Measurements from ENCODE around the gene SYNM. TPM values are rescaled to one million over a fixed set of nuclear protein-coding genes. Genes with fewer than 3 reads are reported as not detected.

The SYNM gene
- total RNA-seq, 1 experiment from 2014 or later, result 2.6 TPM

DNA sequence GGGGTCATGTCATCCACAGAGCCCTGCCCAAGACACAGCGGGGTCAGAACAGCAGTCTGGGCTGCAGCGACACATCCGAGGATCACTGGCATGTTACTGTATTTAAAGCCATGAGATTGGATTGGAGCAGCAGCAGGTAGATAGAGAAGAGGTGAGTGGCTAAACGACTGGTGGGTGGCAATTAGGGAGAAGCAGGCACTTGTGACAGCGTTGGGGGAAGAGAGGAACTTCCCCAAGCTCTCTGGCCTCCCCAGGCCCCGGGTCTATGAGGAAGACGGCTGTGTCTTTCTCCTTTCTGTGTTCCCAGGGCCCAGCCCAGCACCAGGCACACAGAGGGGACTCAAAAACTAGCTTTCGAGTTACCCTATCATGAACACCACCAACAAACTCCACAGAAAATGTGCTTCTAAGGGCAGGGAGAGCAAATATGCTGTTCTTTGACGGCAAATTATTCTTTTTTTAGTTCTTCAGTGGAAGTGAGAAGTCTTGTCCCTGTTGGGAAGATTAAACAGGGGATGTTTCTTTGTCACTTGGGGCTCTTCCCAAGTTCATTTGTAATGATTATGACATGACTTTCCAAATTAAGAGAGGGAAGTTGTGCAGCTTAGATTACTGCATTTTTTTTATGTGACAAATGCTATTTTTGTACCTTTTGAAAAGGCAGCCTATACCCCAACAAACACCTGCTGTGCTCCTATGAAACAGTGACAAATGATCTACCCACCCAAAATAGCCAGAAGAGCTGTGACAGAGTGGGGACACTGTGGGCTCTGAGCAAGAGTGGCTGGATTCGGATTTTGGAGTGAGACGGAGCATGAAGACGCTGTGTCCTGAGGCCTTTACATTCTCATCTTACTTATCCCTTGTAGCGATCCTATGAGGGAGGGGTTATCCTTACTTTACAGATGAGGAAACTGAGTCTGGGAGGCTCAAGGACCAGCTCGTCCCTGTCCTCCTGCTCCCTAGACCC lies 7.2 kb upstream of the SYNM start:
- Histone ChIP-seq H3K9me3 (ENCODE audit: low read depth, low read length, poor library complexity, severe bottlenecking) (no peaks in the 10 kb centered on the region), H3K27ac (ENCODE audit: low read depth, low read length, poor library complexity, severe bottlenecking) (no peak overlapping the region), H3K4me1 (ENCODE audit: insufficient read depth, low read length, poor library complexity, severe bottlenecking) (no peaks in the 10 kb centered on the region), H3K4me3 (ENCODE audit: low read depth, low read length, poor library complexity, severe bottlenecking) (no peak overlapping the region), H3K36me3 (ENCODE audit: insufficient read depth, low read length, poor library complexity, severe bottlenecking) (no peaks in the 10 kb centered on the region), H3K27me3 (replicated peaks; ENCODE audit: insufficient read depth, low read depth, low read length, poor library complexity) (peaks cover 7% of the 10 kb centered on the region)
- BruUV-seq (replicated peaks), result no TSS peak
- CTCF ChIA-PET, result interaction anchor here (0.7 kb wide), 1 partner anchor 287 kb away, joined by 3 read pairs; no protein-coding TSS in a partner anchor
- POLR2A ChIA-PET (ENCODE audit: low non-redundant PET), result no interaction called here
- no peak for DNase-seq (ENCODE audit: low spot score)
- TF ChIP-seq, protein P1, sequence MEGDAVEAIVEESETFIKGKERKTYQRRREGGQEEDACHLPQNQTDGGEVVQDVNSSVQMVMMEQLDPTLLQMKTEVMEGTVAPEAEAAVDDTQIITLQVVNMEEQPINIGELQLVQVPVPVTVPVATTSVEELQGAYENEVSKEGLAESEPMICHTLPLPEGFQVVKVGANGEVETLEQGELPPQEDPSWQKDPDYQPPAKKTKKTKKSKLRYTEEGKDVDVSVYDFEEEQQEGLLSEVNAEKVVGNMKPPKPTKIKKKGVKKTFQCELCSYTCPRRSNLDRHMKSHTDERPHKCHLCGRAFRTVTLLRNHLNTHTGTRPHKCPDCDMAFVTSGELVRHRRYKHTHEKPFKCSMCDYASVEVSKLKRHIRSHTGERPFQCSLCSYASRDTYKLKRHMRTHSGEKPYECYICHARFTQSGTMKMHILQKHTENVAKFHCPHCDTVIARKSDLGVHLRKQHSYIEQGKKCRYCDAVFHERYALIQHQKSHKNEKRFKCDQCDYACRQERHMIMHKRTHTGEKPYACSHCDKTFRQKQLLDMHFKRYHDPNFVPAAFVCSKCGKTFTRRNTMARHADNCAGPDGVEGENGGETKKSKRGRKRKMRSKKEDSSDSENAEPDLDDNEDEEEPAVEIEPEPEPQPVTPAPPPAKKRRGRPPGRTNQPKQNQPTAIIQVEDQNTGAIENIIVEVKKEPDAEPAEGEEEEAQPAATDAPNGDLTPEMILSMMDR (conservative IDR thresholded peaks at IDR 0.05; ENCODE audit: low read depth, low read length), result no peak
- no peak for TF ChIP-seq EZH2 (IDR thresholded peaks at IDR 0.05; ENCODE audit: borderline replicate concordance, low read depth, low read length, poor library complexity, severe bottlenecking)
- intact Hi-C loops (cut with micrococcal nuclease; ENCODE audit: unreplicated experiment), result no loop called here

DNA sequence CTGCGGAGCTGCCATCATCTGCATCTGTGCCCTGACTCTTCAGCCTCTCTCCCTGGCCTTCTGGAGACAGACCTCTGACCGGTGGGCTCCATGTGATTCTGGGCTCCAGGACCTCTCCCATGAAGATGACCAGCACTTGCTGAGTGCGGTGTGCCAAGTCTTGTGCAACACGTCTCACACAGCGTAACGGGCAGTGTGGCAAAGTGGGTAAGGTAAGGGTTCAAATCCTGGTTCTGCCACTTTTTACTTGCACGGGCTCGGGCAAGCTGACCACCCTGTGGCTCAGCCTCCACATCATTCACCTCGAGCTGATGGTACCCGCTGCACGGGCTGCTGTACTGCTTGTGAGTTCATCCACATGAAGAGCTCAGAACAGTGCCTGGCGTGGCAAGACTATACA lies 6.5 kb upstream of the SYNM start:
- Histone ChIP-seq H3K4me3 (ENCODE audit: low read depth, low read length, poor library complexity, severe bottlenecking) (no peak overlapping the region), H3K4me1 (ENCODE audit: insufficient read depth, low read length, poor library complexity, severe bottlenecking) (no peaks in the 10 kb centered on the region), H3K27ac (ENCODE audit: low read depth, low read length, poor library complexity, severe bottlenecking) (no peak overlapping the region), H3K9me3 (ENCODE audit: low read depth, low read length, poor library complexity, severe bottlenecking) (no peaks in the 10 kb centered on the region), H3K36me3 (ENCODE audit: insufficient read depth, low read length, poor library complexity, severe bottlenecking) (no peaks in the 10 kb centered on the region), H3K27me3 (replicated peaks; ENCODE audit: insufficient read depth, low read depth, low read length, poor library complexity) (peaks cover 7% of the 10 kb centered on the region)
- no TSS peak for BruUV-seq (replicated peaks)
- CTCF ChIA-PET, result no interaction called here
- intact Hi-C loops (cut with micrococcal nuclease; ENCODE audit: unreplicated experiment), result no loop called here
- no peak for DNase-seq (ENCODE audit: low spot score)
- POLR2A ChIA-PET (ENCODE audit: low non-redundant PET), result no interaction called here
- TF ChIP-seq EZH2 (IDR thresholded peaks at IDR 0.05; ENCODE audit: borderline replicate concordance, low read depth, low read length, poor library complexity, severe bottlenecking), result no peak
- TF ChIP-seq, protein P1 (conservative IDR thresholded peaks at IDR 0.05; ENCODE audit: low read depth, low read length), result no peak

DNA sequence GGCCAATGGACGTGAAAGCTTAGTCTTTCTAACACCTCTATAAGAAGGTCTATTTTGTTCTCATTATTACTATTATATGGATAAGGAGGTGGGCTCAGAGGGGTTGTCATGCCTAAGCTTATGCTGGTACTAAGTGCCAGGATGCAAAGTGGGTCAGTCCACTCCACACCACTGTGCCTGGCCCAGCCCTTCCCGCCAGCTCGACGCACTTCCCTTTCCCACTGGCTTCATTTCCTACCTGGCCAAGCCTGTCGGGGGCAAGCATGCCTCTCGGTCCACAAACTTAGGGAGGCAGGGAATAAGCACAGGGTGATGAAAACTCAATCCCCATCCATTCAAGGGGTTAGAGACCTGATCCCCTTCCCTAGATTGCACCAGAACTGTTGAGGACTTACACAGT lies 5.9 kb upstream of the SYNM start:
- Histone ChIP-seq H3K27me3 (replicated peaks; ENCODE audit: insufficient read depth, low read depth, low read length, poor library complexity) (peaks cover 7% of the 10 kb centered on the region), H3K27ac (ENCODE audit: low read depth, low read length, poor library complexity, severe bottlenecking) (no peak overlapping the region), H3K9me3 (ENCODE audit: low read depth, low read length, poor library complexity, severe bottlenecking) (no peaks in the 10 kb centered on the region), H3K4me3 (ENCODE audit: low read depth, low read length, poor library complexity, severe bottlenecking) (no peak overlapping the region), H3K36me3 (ENCODE audit: insufficient read depth, low read length, poor library complexity, severe bottlenecking) (no peaks in the 10 kb centered on the region), H3K4me1 (ENCODE audit: insufficient read depth, low read length, poor library complexity, severe bottlenecking) (no peaks in the 10 kb centered on the region)
- no peak for DNase-seq (ENCODE audit: low spot score)
- TF ChIP-seq, protein P1 (conservative IDR thresholded peaks at IDR 0.05; ENCODE audit: low read depth, low read length), result no peak
- no peak for TF ChIP-seq EZH2 (IDR thresholded peaks at IDR 0.05; ENCODE audit: borderline replicate concordance, low read depth, low read length, poor library complexity, severe bottlenecking)
- BruUV-seq (replicated peaks), result no TSS peak
- intact Hi-C loops (cut with micrococcal nuclease; ENCODE audit: unreplicated experiment), result no loop called here
- ChIA-PET CTCF (no interaction called here), POLR2A (ENCODE audit: low non-redundant PET) (no interaction called here)

Measured in A673 (cell line).